Measurements from ENCODE around the gene SDR42E1. TPM values are rescaled to one million over a fixed set of nuclear protein-coding genes. Genes with fewer than 3 reads are reported as not detected.
"Not testable (repeated sequence)": the region's sequence is repeated elsewhere in the genome, so short reads cannot be mapped to it uniquely, and the experiment has no call there.

The SDR42E1 gene
- total RNA-seq, 4 donors from 2014 or later, result under 0.01 to 5.1 (median 1.5) TPM

DNA sequence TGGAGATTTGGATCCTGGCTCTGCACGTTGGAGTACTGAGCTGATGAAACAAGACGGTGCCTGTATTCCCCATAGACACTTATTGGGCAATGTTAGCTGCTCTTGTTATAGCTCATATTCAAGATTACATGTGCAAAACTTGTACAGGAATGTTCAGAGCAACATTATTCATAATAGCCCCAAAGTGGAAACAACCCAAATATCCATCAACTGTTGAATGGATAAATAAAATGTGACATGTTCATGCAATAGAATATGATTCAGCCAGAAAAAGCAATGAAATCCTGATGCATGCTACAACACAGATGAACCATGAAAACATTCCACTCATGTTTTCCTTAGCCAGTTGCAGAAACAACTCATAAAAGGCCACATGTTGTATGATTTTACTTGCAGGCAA, 5.7 kb upstream of the SDR42E1 start:
- Histone ChIP-seq H3K4me1 (no peaks in the 10 kb centered on the region), H3K27ac (no peak overlapping the region), H3K9me3 (no peaks in the 10 kb centered on the region), H3K27me3 (no peaks in the 10 kb centered on the region), H3K36me3 (no peaks in the 10 kb centered on the region), H3K4me3 (no peak overlapping the region)
- TF ChIP-seq, protein P1, sequence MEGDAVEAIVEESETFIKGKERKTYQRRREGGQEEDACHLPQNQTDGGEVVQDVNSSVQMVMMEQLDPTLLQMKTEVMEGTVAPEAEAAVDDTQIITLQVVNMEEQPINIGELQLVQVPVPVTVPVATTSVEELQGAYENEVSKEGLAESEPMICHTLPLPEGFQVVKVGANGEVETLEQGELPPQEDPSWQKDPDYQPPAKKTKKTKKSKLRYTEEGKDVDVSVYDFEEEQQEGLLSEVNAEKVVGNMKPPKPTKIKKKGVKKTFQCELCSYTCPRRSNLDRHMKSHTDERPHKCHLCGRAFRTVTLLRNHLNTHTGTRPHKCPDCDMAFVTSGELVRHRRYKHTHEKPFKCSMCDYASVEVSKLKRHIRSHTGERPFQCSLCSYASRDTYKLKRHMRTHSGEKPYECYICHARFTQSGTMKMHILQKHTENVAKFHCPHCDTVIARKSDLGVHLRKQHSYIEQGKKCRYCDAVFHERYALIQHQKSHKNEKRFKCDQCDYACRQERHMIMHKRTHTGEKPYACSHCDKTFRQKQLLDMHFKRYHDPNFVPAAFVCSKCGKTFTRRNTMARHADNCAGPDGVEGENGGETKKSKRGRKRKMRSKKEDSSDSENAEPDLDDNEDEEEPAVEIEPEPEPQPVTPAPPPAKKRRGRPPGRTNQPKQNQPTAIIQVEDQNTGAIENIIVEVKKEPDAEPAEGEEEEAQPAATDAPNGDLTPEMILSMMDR (IDR thresholded peaks at IDR 0.05), result no peak
- TF ChIP-seq POLR2A (IDR thresholded peaks at IDR 0.05), result no peak
- intact Hi-C loops (cut with DNase I; ENCODE audit: low total_unique reads), result no loop called here
- no peak for DNase-seq

DNA sequence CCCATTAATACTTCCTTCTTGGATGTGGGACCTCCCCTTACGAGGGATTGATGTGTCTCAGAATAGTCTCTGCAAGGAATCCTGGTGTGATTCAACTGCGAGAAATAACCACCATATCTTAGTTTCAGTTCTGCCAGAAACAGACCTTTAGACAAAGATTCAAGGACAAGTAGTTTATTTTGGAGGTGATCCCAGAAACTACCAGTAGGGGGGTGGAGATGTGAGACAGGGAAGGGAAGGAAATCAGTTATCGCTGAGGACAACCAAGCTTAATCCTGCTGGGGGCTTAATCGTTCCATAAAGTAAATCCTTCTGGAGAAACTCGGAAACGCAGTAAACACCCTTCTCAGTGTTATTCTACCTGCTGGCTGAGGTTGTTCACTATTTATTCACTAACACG, 5.0 kb upstream of the SDR42E1 start:
- H3K27ac ChIP-seq, result no peak overlapping the region
- H3K4me3 ChIP-seq, result no peak overlapping the region
- H3K9me3 ChIP-seq, result no peaks in the 10 kb centered on the region
- TF ChIP-seq, protein P1 (IDR thresholded peaks at IDR 0.05), result no peak
- no peak for TF ChIP-seq POLR2A (IDR thresholded peaks at IDR 0.05)
- H3K36me3 ChIP-seq, result no peaks in the 10 kb centered on the region
- intact Hi-C loops (cut with DNase I; ENCODE audit: low total_unique reads), result no loop called here
- DNase-seq, result no peak
- no peaks in the 10 kb centered on the region for H3K4me1 ChIP-seq
- H3K27me3 ChIP-seq, result no peaks in the 10 kb centered on the region

DNA sequence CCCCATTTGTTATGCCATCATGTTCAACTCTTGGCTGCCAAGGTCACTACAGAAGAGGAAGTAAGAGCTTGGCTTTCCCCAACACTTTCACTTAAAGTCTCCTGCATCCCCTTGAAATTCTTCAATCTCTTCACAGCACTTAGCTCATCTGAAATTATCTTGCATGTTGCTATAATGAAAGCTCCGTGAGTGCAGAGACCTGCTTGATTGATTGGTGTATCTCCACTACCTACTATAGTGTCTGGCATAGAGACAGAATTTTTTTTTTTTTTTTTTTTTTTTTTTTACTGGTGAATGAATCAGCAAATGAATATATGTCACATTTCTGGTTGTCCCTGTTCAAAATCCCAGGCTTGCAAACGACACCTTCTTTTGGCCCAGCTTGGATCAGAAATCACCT, 1.9 kb upstream of the SDR42E1 start:
- intact Hi-C loops (cut with DNase I; ENCODE audit: low total_unique reads), result no loop called here

DNA sequence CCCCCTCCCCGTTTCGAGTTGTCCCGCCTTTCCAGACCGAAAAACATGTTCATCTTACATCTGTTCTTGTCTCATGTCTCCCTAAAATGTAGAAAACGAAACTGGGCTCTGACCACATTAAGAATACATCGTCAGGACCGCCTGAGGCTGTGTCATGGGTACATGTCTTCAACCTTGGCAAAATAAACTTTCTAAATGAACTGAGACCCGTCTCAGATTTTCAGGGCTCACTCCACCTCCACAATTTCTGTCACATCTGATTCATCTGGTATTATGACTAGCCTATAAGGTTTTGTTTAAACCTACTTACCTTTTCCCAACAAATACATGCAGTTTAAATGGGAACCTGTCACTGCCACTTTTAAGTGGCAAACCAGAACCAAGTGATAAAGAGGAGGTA, 621 bp downstream of the SDR42E1 start:
- no peaks in the 10 kb centered on the region for H3K27me3 ChIP-seq
- no peaks in the 10 kb centered on the region for H3K36me3 ChIP-seq
- H3K27ac ChIP-seq, result no peak overlapping the region
- TF ChIP-seq, protein P1 (IDR thresholded peaks at IDR 0.05), result no peak
- TF ChIP-seq POLR2A (IDR thresholded peaks at IDR 0.05), result no peak
- H3K4me3 ChIP-seq, result peak overlapping the region in 1 of 2 donors; percentile 32
- intact Hi-C loops (cut with DNase I; ENCODE audit: low total_unique reads), result no loop called here
- no peaks in the 10 kb centered on the region for H3K4me1 ChIP-seq
- H3K9me3 ChIP-seq, result no peaks in the 10 kb centered on the region
- DNase-seq, result no peak

More for the DNA sequence above, 1.9 kb upstream of the SDR42E1 start:
- no peak for DNase-seq
- Histone ChIP-seq H3K9me3 (no peaks in the 10 kb centered on the region), H3K27me3 (no peaks in the 10 kb centered on the region), H3K27ac (no peak overlapping the region), H3K4me1 (no peaks in the 10 kb centered on the region), H3K36me3 (no peaks in the 10 kb centered on the region), H3K4me3 (no peak overlapping the region)
- TF ChIP-seq POLR2A (IDR thresholded peaks at IDR 0.05), result no peak
- TF ChIP-seq, protein P1 (IDR thresholded peaks at IDR 0.05), result no peak

DNA sequence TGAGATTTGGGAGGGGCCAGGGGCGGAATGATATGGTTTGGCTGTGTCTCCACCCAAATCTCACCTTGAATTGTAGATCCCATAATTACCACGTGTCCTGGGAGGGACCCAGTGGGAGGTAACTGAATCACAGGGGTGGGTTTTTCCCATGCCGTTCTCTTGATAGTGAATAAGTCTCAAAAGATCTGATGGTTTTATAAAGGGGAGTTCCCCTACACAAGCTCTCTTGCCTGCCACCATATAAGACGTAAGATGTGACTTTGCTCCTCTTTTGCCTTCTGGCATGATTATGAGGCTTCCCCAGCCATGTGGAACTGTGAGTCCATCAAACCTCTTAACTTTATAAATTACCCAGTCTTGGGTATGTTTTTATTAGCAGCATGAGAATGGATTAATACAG, 1.5 kb downstream of the SDR42E1 start:
- H3K9me3 ChIP-seq; H3K36me3 ChIP-seq; intact Hi-C loops (cut with DNase I; ENCODE audit: low total_unique reads); DNase-seq; H3K4me1 ChIP-seq; H3K27ac ChIP-seq; H3K27me3 ChIP-seq; H3K4me3 ChIP-seq: not testable (repeated sequence)

DNA sequence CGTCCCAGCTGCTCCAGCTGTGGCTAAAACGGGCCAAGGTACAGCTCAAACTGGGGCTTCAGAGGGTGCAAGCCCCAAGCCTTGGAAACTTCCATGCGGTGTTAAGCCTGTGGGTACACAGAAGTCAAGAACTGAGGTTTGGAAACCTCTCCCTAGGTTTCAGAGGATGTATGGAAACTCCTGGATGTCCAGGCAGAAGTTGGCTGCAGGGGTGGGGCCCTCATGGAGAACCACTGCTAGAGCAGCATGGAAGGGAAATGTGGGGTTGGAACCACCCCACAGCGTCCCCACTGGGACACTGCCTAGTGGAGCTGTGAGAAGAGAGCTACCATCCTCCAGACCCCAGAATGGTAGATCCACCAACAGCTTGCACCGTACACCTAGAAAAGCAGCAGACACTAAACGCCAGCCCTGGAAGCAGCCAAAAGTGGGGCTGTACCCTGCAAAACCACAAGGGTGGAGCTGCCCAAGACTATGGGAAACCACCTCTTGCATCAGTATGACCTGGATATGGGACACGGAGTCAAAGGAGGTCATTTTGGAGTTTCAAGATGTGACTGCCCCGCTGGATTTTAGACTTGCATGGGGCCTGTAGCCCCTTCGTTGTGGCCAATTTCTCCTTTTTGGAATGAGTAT, 2.2 kb downstream of the SDR42E1 start:
- Histone ChIP-seq H3K27ac (no peak overlapping the region), H3K27me3 (no peaks in the 10 kb centered on the region), H3K36me3 (no peaks in the 10 kb centered on the region), H3K4me3 (no peak overlapping the region), H3K4me1 (no peaks in the 10 kb centered on the region), H3K9me3 (no peaks in the 10 kb centered on the region)
- intact Hi-C loops (cut with DNase I; ENCODE audit: low total_unique reads), result no loop called here
- no peak for DNase-seq
- no peak for TF ChIP-seq POLR2A (IDR thresholded peaks at IDR 0.05)
- TF ChIP-seq, protein P1 (IDR thresholded peaks at IDR 0.05), result no peak

Measured in uterus (tissue), 4 donors.